Measurements from ENCODE around the gene TSEN34.
"Not testable (repeated sequence)": the region's sequence is repeated elsewhere in the genome, so short reads cannot be mapped to it uniquely, and the experiment has no call there.

TSEN34 gene

GRCh38 chr19:54201172-54201701 lies 10.1 kb downstream of the TSEN34 start:
- Histone ChIP-seq H3K9me3 (ENCODE audit: control insufficient read depth, insufficient read depth, low read length) (no peaks in the 10 kb centered on the region), H3K4me1 (ENCODE audit: control insufficient read depth, insufficient read depth, low read length) (peaks cover 2% of the 10 kb centered on the region; the same call in 1 of the 2 replicates), H3K4me3 (ENCODE audit: low read length) (peak overlapping the region; percentile 77), H3K27ac (ENCODE audit: low read length) (no peak overlapping the region), H3K36me3 (ENCODE audit: control insufficient read depth, insufficient read depth, low read length) (peaks cover 36% of the 10 kb centered on the region), H3K27me3 (ENCODE audit: control insufficient read depth, insufficient read depth, low read length) (no peaks in the 10 kb centered on the region)
- no CpG with 5 or more reads among the region's 28 CpGs for WGBS (ENCODE audit: insufficient coverage, insufficient read length)
- no peak for DNase-seq (ENCODE audit: low read depth, low spot score)

- Histone ChIP-seq H3K4me1 (ENCODE audit: control insufficient read depth, insufficient read depth, low read length) (peaks cover 4% of the 10 kb centered on the region; the same call in 1 of the 2 replicates), H3K27me3 (ENCODE audit: control insufficient read depth, insufficient read depth, low read length) (no peaks in the 10 kb centered on the region), H3K4me3 (ENCODE audit: low read length) (peak overlapping the region; percentile 77; the same call in 1 of the 2 replicates), H3K9me3 (ENCODE audit: control insufficient read depth, insufficient read depth, low read length) (no peaks in the 10 kb centered on the region), H3K27ac (ENCODE audit: low read length) (no peak overlapping the region), H3K36me3 (ENCODE audit: control insufficient read depth, insufficient read depth, low read length) (peaks cover 44% of the 10 kb centered on the region)
- DNase-seq (ENCODE audit: low read depth, low spot score), result no peak
- no CpG with 5 or more reads among the region's 13 CpGs for WGBS (ENCODE audit: insufficient coverage, insufficient read length)
Observed at GRCh38 chr19:54201980-54202379, 10.9 kb downstream of the TSEN34 start.

GRCh38 chr19:54203151-54203611 lies 12.1 kb downstream of the TSEN34 start:
- Histone ChIP-seq H3K4me1 (ENCODE audit: control insufficient read depth, insufficient read depth, low read length) (peaks cover 4% of the 10 kb centered on the region; the same call in 1 of the 2 replicates), H3K36me3 (ENCODE audit: control insufficient read depth, insufficient read depth, low read length) (peaks cover 54% of the 10 kb centered on the region), H3K9me3 (ENCODE audit: control insufficient read depth, insufficient read depth, low read length) (no peaks in the 10 kb centered on the region), H3K4me3 (ENCODE audit: low read length) (no peak overlapping the region), H3K27me3 (ENCODE audit: control insufficient read depth, insufficient read depth, low read length) (no peaks in the 10 kb centered on the region), H3K27ac (ENCODE audit: low read length) (no peak overlapping the region)
- DNase-seq (ENCODE audit: low read depth, low spot score), result no peak
- no CpG with 5 or more reads among the region's 9 CpGs for WGBS (ENCODE audit: insufficient coverage, insufficient read length)

DNA sequence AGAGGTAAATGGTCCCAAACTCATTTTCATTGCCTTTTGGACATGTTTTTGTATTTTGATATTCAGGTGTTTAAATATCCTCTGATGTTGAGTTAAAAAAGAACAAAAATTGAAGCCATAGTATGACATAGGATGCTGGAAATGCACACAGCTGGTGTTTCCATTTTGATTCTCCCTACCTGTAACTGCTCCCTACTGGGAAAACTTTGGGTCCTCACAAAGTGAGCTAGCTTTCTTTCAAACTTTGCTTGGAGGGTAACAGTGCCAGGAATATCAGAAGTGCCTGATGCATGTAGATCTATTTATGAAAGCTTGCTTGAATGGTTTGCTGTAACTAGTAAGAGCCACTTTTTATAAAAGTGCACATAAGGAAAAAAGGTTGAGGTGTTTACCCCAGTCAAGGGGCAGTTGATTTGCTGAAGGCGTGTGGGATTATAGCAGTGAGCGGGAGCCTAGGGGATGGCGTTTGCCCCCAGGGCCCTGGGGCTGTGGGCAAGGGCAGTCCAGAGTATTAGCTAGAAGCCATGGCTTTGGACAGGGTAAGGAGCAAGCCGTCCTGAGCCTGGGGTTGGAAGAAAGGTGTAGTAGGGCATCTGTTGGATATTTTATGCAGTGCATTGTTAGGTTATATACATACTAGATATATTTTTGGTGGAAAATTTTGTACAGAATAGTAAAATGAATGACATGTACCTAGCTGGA lies 13.8 kb downstream of the TSEN34 start:
- no CpG with 5 or more reads among the region's 4 CpGs for WGBS (ENCODE audit: insufficient coverage, insufficient read length)
- H3K9me3 ChIP-seq (ENCODE audit: control insufficient read depth, insufficient read depth, low read length), result no peaks in the 10 kb centered on the region
- no peak for DNase-seq (ENCODE audit: low read depth, low spot score)
- H3K4me3 ChIP-seq (ENCODE audit: low read length), result no peak overlapping the region
- peaks cover 54% of the 10 kb centered on the region for H3K36me3 ChIP-seq (ENCODE audit: control insufficient read depth, insufficient read depth, low read length)
- no peak overlapping the region for H3K27ac ChIP-seq (ENCODE audit: low read length)
- no peaks in the 10 kb centered on the region for H3K27me3 ChIP-seq (ENCODE audit: control insufficient read depth, insufficient read depth, low read length)
- peaks cover 4% of the 10 kb centered on the region; the same call in 1 of the 2 replicates for H3K4me1 ChIP-seq (ENCODE audit: control insufficient read depth, insufficient read depth, low read length)

GRCh38 chr19:54206030-54206830 lies 15.1 kb downstream of the TSEN34 start:
- no peak for DNase-seq (ENCODE audit: low read depth, low spot score)
- H3K27ac ChIP-seq (ENCODE audit: low read length), result no peak overlapping the region
- H3K4me3 ChIP-seq (ENCODE audit: low read length), result no peak overlapping the region
- no CpG with 5 or more reads among the region's 27 CpGs for WGBS (ENCODE audit: insufficient coverage, insufficient read length)
- no peaks in the 10 kb centered on the region for H3K27me3 ChIP-seq (ENCODE audit: control insufficient read depth, insufficient read depth, low read length)
- H3K4me1 ChIP-seq (ENCODE audit: control insufficient read depth, insufficient read depth, low read length), result peaks cover 4% of the 10 kb centered on the region; the same call in 1 of the 2 replicates
- H3K36me3 ChIP-seq (ENCODE audit: control insufficient read depth, insufficient read depth, low read length), result peaks cover 54% of the 10 kb centered on the region
- H3K9me3 ChIP-seq (ENCODE audit: control insufficient read depth, insufficient read depth, low read length), result no peaks in the 10 kb centered on the region

- Histone ChIP-seq H3K4me1 (ENCODE audit: control insufficient read depth, insufficient read depth, low read length) (peaks cover 4% of the 10 kb centered on the region; the same call in 1 of the 2 replicates), H3K27me3 (ENCODE audit: control insufficient read depth, insufficient read depth, low read length) (no peaks in the 10 kb centered on the region), H3K9me3 (ENCODE audit: control insufficient read depth, insufficient read depth, low read length) (no peaks in the 10 kb centered on the region), H3K36me3 (ENCODE audit: control insufficient read depth, insufficient read depth, low read length) (peaks cover 49% of the 10 kb centered on the region), H3K4me3 (ENCODE audit: low read length) (no peak overlapping the region), H3K27ac (ENCODE audit: low read length) (no peak overlapping the region)
- no CpG with 5 or more reads among the region's 13 CpGs for WGBS (ENCODE audit: insufficient coverage, insufficient read length)
- no peak for DNase-seq (ENCODE audit: low read depth, low spot score)
Observed at GRCh38 chr19:54206831-54207177, 15.7 kb downstream of the TSEN34 start.

- peaks cover 49% of the 10 kb centered on the region for H3K36me3 ChIP-seq (ENCODE audit: control insufficient read depth, insufficient read depth, low read length)
- H3K4me3 ChIP-seq (ENCODE audit: low read length); H3K9me3 ChIP-seq (ENCODE audit: control insufficient read depth, insufficient read depth, low read length); H3K27ac ChIP-seq (ENCODE audit: low read length); H3K4me1 ChIP-seq (ENCODE audit: control insufficient read depth, insufficient read depth, low read length); DNase-seq (ENCODE audit: low read depth, low spot score); H3K27me3 ChIP-seq (ENCODE audit: control insufficient read depth, insufficient read depth, low read length): not testable (repeated sequence)
- WGBS (ENCODE audit: insufficient coverage, insufficient read length), result no CpG with 5 or more reads among the region's 23 CpGs
Observed at GRCh38 chr19:54207193-54207592, 16.1 kb downstream of the TSEN34 start.

GRCh38 chr19:54207676-54207982 lies 16.5 kb downstream of the TSEN34 start:
- no peaks in the 10 kb centered on the region for H3K9me3 ChIP-seq (ENCODE audit: control insufficient read depth, insufficient read depth, low read length)
- no peaks in the 10 kb centered on the region for H3K27me3 ChIP-seq (ENCODE audit: control insufficient read depth, insufficient read depth, low read length)
- H3K27ac ChIP-seq (ENCODE audit: low read length), result no peak overlapping the region
- H3K4me1 ChIP-seq (ENCODE audit: control insufficient read depth, insufficient read depth, low read length), result 0 out of 2 replicates have a peak, but pooled peaks cover 3% of the 10 kb centered on the region
- WGBS (ENCODE audit: insufficient coverage, insufficient read length), result no CpG with 5 or more reads among the region's 5 CpGs
- no peak overlapping the region for H3K4me3 ChIP-seq (ENCODE audit: low read length)
- peaks cover 45% of the 10 kb centered on the region for H3K36me3 ChIP-seq (ENCODE audit: control insufficient read depth, insufficient read depth, low read length)
- no peak for DNase-seq (ENCODE audit: low read depth, low spot score)

GRCh38 chr19:54207983-54208783 lies 17.1 kb downstream of the TSEN34 start:
- Histone ChIP-seq H3K9me3 (ENCODE audit: control insufficient read depth, insufficient read depth, low read length) (no peaks in the 10 kb centered on the region), H3K36me3 (ENCODE audit: control insufficient read depth, insufficient read depth, low read length) (peaks cover 39% of the 10 kb centered on the region), H3K4me1 (ENCODE audit: control insufficient read depth, insufficient read depth, low read length) (0 out of 2 replicates have a peak, but pooled peaks cover 3% of the 10 kb centered on the region), H3K27me3 (ENCODE audit: control insufficient read depth, insufficient read depth, low read length) (no peaks in the 10 kb centered on the region), H3K4me3 (ENCODE audit: low read length) (no peak overlapping the region), H3K27ac (ENCODE audit: low read length) (no peak overlapping the region)
- no peak for DNase-seq (ENCODE audit: low read depth, low spot score)
- WGBS (ENCODE audit: insufficient coverage, insufficient read length), result no CpG with 5 or more reads among the region's 18 CpGs

GRCh38 chr19:54208784-54209057 lies 17.6 kb downstream of the TSEN34 start:
- Histone ChIP-seq H3K4me1 (ENCODE audit: control insufficient read depth, insufficient read depth, low read length) (0 out of 2 replicates have a peak, but pooled peaks cover 3% of the 10 kb centered on the region), H3K4me3 (ENCODE audit: low read length) (no peak overlapping the region), H3K36me3 (ENCODE audit: control insufficient read depth, insufficient read depth, low read length) (peaks cover 34% of the 10 kb centered on the region), H3K27me3 (ENCODE audit: control insufficient read depth, insufficient read depth, low read length) (no peaks in the 10 kb centered on the region), H3K9me3 (ENCODE audit: control insufficient read depth, insufficient read depth, low read length) (no peaks in the 10 kb centered on the region), H3K27ac (ENCODE audit: low read length) (no peak overlapping the region)
- DNase-seq (ENCODE audit: low read depth, low spot score), result no peak
- no CpG with 5 or more reads among the region's 8 CpGs for WGBS (ENCODE audit: insufficient coverage, insufficient read length)

Data from iPS DF 6.9 (cell line).